OCI-LY7 (cell line): Measurements from ENCODE around the gene KCNJ14. TPM values are rescaled to one million over a fixed set of nuclear protein-coding genes. Genes with fewer than 3 reads are reported as not detected.

Experiments
- BruUV-seq: library from RNA; stranded (reverse); fragments of 400-500 nt; replicated peaks from 2 replicates; lab custom pipeline; 2021; lab: Mats Ljungman, UMichigan
- CTCF ChIA-PET: fragments of 300-600 bp; sonication (Branson Sonifier 250); formaldehyde crosslinking; loops from one replicate; lab custom pipeline; 2022; ENCODE audit warnings: antibody characterized with exemption; ENCODE audit not compliant: unreplicated experiment; lab: Charles Lee
- POLR2A ChIA-PET: fragments of 300-600 bp; sonication (Branson Sonifier 250); formaldehyde crosslinking; loops from one replicate; lab custom pipeline; 2022; ENCODE audit warnings: antibody characterized with exemption; lab: Charles Lee
- DNase-seq: peaks from one replicate; pipeline ENCODE4 v3.0.0-alpha.2; 2015; ENCODE audit warnings: low spot score
- H2AFZ ChIP-seq: fragments of 200-600 bp; sonication (generic), shearing (Covaris generic); 2 replicates; pipeline ENCODE4 v1.6.1; 2014; ENCODE audit warnings: mild to moderate bottlenecking, antibody characterized with exemption, low read length, moderate library complexity
- H3K27ac ChIP-seq: fragments of 200-600 bp; sonication (generic); 2 replicates; pipeline ENCODE4 v1.5.1; 2014; ENCODE audit warnings: mixed run types, low read depth, mild to moderate bottlenecking, moderate library complexity, low read length, inconsistent platforms; ENCODE audit not compliant: poor library complexity, severe bottlenecking
- H3K36me3 ChIP-seq: fragments of 200-600 bp; sonication (generic); 2 replicates; pipeline ENCODE4 v1.6.1; 2014; ENCODE audit warnings: mild to moderate bottlenecking, antibody characterized with exemption, low read length, moderate library complexity, mixed read lengths; ENCODE audit not compliant: insufficient read depth
- H3K4me1 ChIP-seq: fragments of 200-600 bp; sonication (generic); 2 replicates; pipeline ENCODE4 v1.5.1; 2014; ENCODE audit warnings: mild to moderate bottlenecking, low read length; ENCODE audit not compliant: insufficient read depth, poor library complexity, severe bottlenecking
- H3K4me2 ChIP-seq: fragments of 200-600 bp; sonication (generic); 2 replicates; pipeline ENCODE4 v1.6.1; 2014; ENCODE audit warnings: mild to moderate bottlenecking, low read length
- H3K4me3 ChIP-seq: fragments of 200-600 bp; sonication (generic); 2 replicates; pipeline ENCODE4 v1.5.1; 2014; ENCODE audit warnings: mild to moderate bottlenecking, low read depth, low read length; ENCODE audit not compliant: poor library complexity, severe bottlenecking
- H3K79me2 ChIP-seq: fragments of 200-600 bp; sonication (generic); 2 replicates; pipeline ENCODE4 v1.6.1; 2016; ENCODE audit warnings: low read depth, mild to moderate bottlenecking, low read length, moderate library complexity, mixed read lengths; ENCODE audit not compliant: insufficient read depth
- H3K9me2 ChIP-seq: fragments of 200-600 bp; sonication (generic); 2 replicates; pipeline ENCODE4 v1.6.1; 2016; ENCODE audit warnings: mild to moderate bottlenecking, low read length, mixed read lengths; ENCODE audit not compliant: insufficient read depth
- H3K9me3 ChIP-seq: fragments of 200-600 bp; sonication (generic); 2 replicates; pipeline ENCODE4 v1.6.1; 2014; ENCODE audit warnings: mild to moderate bottlenecking, mixed run types, low read length, mixed read lengths
- H4K20me1 ChIP-seq: fragments of 200-600 bp; sonication (generic); 2 replicates; pipeline ENCODE4 v1.6.1; 2014; ENCODE audit warnings: mild to moderate bottlenecking, antibody characterized with exemption, low read length, moderate library complexity, mixed read lengths; ENCODE audit not compliant: insufficient read depth
- CTCF ChIP-seq: fragments of 200-600 bp; sonication (generic); conservative IDR thresholded peaks from 2 replicates; pipeline ENCODE4 v1.5.1; 2014; ENCODE audit warnings: mild to moderate bottlenecking, antibody characterized with exemption, low read length, moderate library complexity, mixed read lengths
- EZH2phosphoT487 ChIP-seq: fragments of 200-600 bp; sonication (generic); IDR thresholded peaks from 2 replicates; pipeline ENCODE4 v1.6.1; 2018; ENCODE audit warnings: low read depth, borderline replicate concordance, mild to moderate bottlenecking, mixed run types, antibody characterized with exemption, low read length, moderate library complexity, mixed read lengths
- intact Hi-C: fragments of 100-400 bp; cut with micrococcal nuclease; formaldehyde crosslinking; loops from one replicate; pipeline ENCODE4 v1.10.0; 2022; ENCODE audit not compliant: unreplicated experiment
- total RNA-seq, 2 experiments: library from RNA; depleted of rRNA in 1 of 2; stranded (reverse); fragments of >200 nt in 1 of 2; shearing (Covaris generic) in 1 of 2; gene quantifications; 2 replicates each; pipeline ENCODE4 v1.2.3, GENCODE V29; 2014 to 2022

KCNJ14 gene
- total RNA-seq, 2 experiments from 2014 or later = 0.85 to 2.6 TPM

GRCh38 chr19:48417421-48417820 is 38.0 kb upstream of the KCNJ14 start:
- Histone ChIP-seq H3K27ac (no peak overlapping the region), H3K9me3 (no peaks in the 10 kb centered on the region), H3K9me2 (no peaks in the 10 kb centered on the region), H3K36me3 (no peaks in the 10 kb centered on the region), H2AFZ (no peak overlapping the region), H3K4me1 (no peaks in the 10 kb centered on the region), H3K79me2 (no peaks in the 10 kb centered on the region), H4K20me1 (no peaks in the 10 kb centered on the region), H3K4me3 (no peak overlapping the region), H3K4me2 (no peak overlapping the region)
- ChIA-PET CTCF (no interaction called here), POLR2A (no interaction called here)
- DNase-seq = no peak
- no peak for TF ChIP-seq CTCF
- no peak for TF ChIP-seq EZH2phosphoT487
- intact Hi-C loops = no loop called here
- no TSS peak for BruUV-seq

- no peaks in the 10 kb centered on the region for H3K9me2 ChIP-seq
- intact Hi-C loops = no loop called here
- no peak overlapping the region for H3K4me2 ChIP-seq
- TF ChIP-seq EZH2phosphoT487 (no peak), CTCF (0 out of 2 replicates have a peak, but pooled peaks have one; percentile 28)
- ChIA-PET POLR2A (no interaction called here), CTCF (no interaction called here)
- H4K20me1 ChIP-seq = no peaks in the 10 kb centered on the region
- no TSS peak for BruUV-seq
- H3K4me3 ChIP-seq = no peak overlapping the region
- no peaks in the 10 kb centered on the region for H3K4me1 ChIP-seq
- H2AFZ ChIP-seq = no peak overlapping the region
- H3K79me2 ChIP-seq = no peaks in the 10 kb centered on the region
- DNase-seq = no peak
- H3K9me3 ChIP-seq = no peaks in the 10 kb centered on the region
- no peak overlapping the region for H3K27ac ChIP-seq
- H3K36me3 ChIP-seq = no peaks in the 10 kb centered on the region
Observed at GRCh38 chr19:48418317-48419064, 36.9 kb upstream of the KCNJ14 start.
